GM12864 (cell line): ENCODE results near the gene RPP25.

Experiments used
- DNase-seq: peaks from one replicate; pipeline ENCODE4 v3.0.0-alpha.2; 2011; ENCODE audit warnings: low read depth
- H3K4me3 ChIP-seq: 2 replicates; pipeline ENCODE4 v1.5.1; 2011; ENCODE audit warnings: mild to moderate bottlenecking, low read depth, low read length, control low read depth
- CTCF ChIP-seq: IDR thresholded peaks from 2 replicates; pipeline ENCODE4 v1.5.1; 2011; ENCODE audit warnings: low read depth, mild to moderate bottlenecking, moderate library complexity, low read length, control low read depth, inconsistent platforms; ENCODE audit errors: missing control alignments

RPP25 gene

GRCh38 chr15:74907163-74907870 lies 49.3 kb downstream of the RPP25 start:
- DNase-seq, result no peak
- no peak for TF ChIP-seq CTCF
- H3K4me3 ChIP-seq, result peak overlapping the region; percentile 82

GRCh38 chr15:74906450-74907162 lies 50.0 kb downstream of the RPP25 start, which contains the start of gene FAM219B:
FAM219B (minus strand) TSS chr15:74906851; CDS start chr15:74906800, 51 bp downstream.
- TF ChIP-seq CTCF, result no peak
- H3K4me3 ChIP-seq, result peak within 1 kb of the TSS; percentile 82
- peak; percentile 53 for DNase-seq

GRCh38 chr15:74906067-74906449 lies 50.5 kb downstream of the RPP25 start:
- no peak for DNase-seq
- TF ChIP-seq CTCF, result no peak
- peak overlapping the region; percentile 82 for H3K4me3 ChIP-seq
